HG03108 (cell line): Measurements from ENCODE around the gene METTL25B.
"Not testable (repeated sequence)": the region's sequence is repeated elsewhere in the genome, so short reads cannot be mapped to it uniquely, and the experiment has no call there.

ENCODE experiments used
- ATAC-seq: cut with Tn5 transposase; IDR thresholded peaks from one replicate; pipeline ENCODE4 v1.9.1; 2021; ENCODE audit warnings: moderate library complexity; ENCODE audit not compliant: unreplicated experiment

Gene METTL25B

DNA sequence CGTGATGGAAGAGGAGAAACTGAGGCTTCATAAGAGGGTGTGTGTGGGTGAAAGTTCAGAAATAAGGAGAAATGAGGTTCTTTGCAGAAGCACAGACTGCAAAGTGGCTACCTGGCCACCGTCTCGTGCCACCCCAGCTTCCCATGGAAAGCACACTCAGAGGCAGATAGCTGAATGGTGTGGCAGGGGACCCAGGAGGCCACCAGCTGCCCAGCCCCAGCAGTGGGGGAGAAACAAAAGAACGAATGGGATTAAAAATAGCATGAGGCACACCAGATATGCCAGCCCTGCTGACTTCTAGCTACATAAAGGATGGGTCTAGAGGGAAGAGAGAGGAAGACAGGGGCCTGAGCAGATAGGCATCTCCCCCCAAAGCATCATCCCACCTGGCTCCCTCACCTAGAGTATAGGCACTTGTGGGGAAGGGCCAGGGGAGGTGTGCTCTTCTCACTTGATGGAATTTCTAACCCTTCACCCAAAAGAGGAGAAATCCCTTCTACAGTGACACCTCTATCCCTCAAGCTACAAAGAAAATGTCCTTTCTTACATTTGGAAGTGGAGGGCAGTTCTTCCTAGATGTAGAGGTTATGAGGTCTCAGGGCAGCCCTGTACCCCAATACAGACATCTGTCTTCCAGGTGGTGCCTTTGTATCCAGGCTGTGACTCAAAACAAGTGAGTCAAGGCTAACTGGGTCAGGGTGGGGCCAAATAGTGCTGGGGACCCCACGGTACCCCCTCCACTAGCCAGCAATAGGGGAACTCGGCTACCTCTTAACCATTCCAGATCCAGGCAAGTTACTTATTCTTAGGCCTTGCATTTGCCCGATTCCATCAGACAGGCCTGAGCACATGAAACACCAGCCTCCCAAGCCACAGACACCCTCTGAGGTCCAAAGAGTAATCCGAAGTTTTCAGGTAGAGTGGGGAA, 19.7 kb downstream of the METTL25B start:
- no peak for ATAC-seq

DNA sequence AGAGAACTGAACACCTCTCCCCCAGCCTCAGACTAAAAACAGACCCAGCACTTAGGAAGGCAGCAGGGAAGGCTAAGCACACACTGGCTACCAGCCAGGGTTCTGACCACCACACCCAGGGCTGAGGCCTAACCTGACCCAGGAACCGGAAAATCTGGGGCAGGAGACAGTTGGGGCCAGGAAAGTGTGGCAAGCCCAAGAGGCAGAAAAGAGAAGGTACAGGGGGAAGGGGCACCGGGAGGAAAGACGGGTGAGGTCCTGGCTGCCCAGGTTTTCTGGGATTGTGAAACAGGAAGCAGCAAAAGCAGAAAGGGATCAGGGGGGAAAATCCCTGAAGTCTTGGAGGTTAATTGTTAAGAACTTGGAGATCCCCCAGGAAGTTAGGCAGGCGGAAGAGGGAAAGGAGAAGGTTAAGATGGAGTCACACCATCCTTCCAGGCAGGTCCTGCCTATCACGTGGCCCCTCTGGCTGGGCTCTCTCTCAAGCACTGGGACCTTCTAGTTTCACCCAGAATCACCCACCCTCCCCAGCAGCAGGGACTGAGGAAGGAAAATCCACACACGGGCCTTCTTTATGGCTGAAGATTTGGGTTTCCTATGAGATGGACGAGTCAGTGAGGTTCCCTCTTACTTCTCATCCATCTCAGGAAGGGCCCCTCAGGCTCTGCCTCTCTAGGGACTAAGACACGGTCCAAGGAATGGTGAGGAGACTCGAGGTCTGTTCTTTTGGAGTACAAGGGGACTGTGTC, 20.6 kb downstream of the METTL25B start:
- no peak for ATAC-seq

DNA sequence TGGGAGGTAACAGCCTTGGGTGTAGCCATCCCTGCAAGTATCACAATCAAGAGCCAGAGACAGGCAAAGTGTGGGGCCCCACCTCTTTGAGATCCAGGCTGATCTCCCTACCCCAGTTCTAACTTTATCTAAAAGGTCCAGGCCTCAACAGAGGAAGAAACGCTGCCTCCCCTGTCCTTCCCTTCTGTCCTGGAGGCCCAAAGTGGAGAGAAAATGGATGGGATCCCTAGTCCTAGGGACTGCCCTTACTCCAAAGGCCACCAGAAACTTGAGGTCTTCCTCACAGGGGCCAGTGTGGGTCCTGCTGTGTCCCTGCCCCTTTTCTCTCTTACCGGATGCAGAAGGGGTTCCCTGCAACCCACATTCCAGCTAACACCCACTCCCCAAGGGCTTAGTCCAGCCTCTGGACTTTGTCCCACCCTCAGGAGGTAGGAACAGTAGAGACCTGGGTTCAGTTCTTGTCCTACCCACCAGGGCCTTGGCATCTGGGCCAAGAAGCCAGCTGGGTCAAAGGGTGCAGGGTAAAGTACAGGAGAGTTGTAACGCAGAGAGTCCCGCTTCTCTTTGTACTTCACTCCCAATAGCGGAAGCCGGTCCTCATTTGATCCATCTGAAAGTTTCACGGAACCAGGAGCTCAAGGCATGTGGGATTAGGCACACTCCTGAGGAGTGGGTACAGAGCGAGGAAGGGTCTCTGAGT, 21.3 kb downstream of the METTL25B start:
- ATAC-seq = no peak

DNA sequence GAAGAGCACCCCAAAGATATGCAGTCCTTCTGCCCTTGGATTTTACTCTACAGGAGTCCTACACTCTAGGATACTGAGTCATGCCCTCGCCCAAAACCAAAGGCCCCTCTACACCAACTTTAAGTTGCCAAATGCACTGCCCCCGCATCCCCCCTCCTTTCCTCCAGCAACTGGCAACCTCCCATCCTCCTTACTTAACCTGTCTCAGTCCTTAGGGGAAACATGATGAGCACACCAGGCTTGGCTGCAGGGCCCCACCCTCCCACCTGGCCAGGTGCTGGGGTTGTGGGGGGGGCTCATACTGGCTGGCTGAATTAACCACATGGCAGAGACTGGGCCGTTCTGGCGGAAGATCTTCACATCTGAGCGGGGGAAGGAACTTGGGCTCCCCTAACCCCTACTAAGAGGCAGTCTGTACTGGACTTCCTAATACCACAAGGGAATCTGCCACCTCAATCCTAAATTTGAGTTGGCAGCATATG, 22.0 kb downstream of the METTL25B start:
- ATAC-seq = no peak

DNA sequence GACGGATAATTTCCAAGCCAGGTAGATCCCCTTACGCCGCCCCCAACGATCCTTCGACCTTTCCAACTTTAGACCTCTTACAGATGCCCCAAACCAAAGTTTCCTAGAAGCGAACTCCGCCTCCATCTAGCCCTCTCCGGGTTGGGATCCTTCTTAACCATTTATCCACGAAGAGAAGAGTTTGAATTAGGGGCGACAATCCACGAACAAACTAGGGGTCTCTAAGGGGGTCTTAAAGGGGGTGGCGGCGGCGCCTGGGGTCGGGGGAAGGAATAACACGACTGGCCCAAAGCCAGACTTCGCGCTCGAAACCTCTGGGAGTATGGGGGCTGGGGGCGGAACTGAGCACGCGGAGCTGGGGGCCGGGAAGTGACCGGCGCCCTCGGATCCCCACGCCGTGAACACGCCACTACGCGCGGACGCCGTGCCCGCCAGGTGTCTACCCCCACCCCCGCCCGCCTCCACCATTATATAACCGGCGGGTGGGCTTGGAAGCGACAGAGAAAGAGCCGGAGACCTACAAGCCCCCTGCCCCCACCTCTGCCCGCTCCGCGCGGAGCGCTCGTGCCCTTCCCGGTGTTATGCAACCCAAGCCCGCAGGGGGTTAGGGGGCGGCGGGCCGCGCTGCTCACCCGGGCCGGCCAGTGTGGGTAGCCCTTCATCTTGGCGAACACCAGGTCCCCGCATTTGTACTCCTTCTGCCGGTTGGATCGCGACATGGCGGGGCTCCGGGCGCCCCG, 22.6 kb downstream of the METTL25B start:
- peak; percentile 2 for ATAC-seq

DNA sequence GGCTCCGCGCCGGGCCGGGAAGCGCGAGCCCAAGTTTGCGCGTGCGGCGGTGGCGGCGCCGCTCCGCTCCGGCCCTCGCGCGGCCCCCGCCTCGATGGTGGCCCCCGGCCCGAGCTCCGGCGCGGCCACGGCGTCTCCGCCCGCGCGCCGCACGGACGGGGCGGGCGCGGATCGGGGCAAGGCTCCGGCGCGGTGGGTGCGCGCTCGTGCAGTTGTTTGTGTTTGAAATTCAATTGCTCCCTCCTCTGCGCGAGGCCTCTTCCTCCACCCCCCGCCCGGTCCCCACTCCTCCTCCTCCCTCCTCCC, 23.1 kb downstream of the METTL25B start, which contains the start of gene HDGF:
TSS of gene HDGF (minus strand) at position 225 of the 306 bp plus-strand sequence. CDS start 246 bp downstream, outside the sequence.
- ATAC-seq = peak; percentile 1

DNA sequence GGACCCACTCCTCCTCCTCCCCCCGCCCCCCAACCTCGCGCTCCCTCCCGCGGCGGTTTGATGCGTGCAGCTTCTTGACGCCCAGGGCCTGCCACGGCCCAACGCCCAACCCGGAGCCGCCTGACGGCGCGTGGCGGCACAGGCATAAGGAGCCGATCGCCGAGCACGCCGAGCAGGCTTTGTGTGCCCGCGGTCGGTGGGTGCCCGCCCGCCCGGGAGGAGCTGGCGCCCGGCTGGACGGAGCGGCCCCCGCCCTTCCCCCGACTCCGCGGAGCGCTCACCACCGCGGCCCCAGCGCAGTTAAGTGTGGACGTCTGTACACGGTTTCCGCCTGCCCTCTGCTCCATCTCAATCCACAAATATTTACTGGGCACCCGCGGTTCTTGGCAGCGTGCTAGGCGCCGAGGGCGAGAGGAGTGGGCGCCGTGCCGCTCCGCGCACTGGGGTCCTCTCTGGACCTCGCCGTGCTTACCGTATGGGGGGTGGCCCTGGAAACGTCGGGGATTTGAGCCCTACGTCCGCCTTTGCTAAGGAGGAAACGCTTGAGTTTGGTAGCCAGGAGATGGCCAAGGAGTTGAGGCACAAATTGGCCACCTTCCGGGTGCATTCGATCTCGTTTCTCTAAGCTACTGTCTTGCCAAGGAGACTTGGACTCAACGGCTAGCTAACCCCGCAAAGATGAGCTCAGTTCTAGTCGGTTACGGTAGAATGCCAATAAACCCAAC, 23.6 kb downstream of the METTL25B start:
- peak; percentile 62 for ATAC-seq

DNA sequence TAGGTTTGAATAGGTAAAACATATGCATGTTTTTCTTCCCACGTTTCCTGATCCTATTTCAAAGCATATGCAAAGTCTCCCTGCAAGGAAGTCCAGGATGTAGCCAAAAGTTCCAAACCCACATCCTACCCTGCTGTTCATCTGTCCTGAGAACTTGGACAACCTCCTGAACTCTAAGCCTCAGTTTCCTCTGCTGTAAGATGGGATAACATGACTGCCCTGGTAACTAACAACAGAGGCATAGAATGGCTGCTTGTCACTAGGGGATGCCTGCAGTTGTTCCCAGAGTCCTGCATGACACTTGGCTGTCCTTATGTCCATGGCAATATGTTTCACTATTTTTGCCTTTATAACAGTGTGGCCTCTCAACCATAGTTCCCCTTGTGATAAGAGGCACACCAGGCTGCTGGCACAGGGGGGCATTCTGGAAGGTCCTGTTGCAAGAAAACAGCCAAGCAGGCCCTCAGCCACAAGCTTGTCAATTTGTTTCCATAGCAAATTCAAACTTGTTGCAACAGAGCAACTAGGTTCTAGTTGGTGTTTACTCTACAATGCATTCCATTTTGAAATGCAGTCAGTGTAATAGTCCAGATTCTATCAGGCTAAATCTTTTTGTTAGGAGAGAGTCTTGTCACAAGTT, 24.7 kb downstream of the METTL25B start:
- ATAC-seq = no peak

DNA sequence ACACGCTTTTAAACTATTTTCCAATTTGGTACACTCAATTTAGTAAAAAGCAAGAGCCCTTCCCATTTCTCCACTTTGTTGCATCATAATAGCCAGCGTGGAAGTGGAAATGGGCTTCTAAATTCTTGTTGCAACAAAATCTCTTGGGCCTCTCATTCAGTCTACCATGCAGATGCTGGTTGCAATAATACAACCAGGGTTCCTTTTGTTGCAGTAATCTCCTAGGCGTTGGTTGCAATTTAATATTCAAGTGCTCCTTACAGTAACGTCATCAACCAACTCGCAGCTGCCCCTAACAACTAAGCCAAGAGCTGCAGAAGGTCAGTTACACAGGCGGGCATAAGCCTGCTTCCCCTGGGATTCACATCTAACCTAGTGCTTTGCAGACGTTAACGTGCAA, 25.9 kb downstream of the METTL25B start:
- no peak for ATAC-seq

DNA sequence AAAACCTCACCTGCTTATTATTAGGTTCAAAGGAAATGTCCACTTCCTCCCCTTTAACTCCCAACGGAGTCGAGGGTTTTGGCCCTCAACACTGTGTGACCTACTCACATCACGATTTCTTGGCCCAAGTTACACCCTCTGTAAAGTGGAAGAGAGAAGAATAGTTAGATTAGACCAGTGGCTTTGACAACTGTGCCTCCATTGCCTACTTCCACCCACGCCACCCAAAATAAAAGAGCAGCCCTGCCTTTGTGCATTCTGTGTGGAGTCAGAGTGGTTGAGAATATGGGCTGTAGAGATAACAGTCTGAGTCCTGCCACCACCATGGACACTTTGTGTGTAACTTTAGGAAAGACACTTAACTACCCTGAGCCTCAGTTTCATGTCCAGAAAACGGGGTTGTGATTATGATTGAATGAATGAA, 27.3 kb downstream of the METTL25B start:
- ATAC-seq = no peak

DNA sequence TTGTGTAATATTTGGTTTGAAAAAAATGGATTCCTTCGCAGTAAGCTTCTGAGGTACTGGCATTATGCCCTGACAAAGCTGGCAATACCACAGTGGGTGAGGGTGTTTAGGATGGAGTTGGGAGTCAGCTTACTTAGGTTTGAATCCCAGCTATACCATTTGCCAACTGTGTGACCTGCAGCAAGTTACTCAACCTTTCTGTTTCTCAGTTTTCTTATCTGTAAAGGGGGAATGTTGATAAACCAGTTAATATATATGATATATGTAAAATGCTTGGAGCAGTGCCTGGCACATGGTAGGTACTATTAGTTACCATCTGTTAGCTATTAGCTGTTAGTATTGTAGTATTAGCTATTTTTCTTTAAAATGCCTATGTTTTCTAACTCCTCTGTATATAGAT, 28.1 kb downstream of the METTL25B start:
- ATAC-seq = no peak

DNA sequence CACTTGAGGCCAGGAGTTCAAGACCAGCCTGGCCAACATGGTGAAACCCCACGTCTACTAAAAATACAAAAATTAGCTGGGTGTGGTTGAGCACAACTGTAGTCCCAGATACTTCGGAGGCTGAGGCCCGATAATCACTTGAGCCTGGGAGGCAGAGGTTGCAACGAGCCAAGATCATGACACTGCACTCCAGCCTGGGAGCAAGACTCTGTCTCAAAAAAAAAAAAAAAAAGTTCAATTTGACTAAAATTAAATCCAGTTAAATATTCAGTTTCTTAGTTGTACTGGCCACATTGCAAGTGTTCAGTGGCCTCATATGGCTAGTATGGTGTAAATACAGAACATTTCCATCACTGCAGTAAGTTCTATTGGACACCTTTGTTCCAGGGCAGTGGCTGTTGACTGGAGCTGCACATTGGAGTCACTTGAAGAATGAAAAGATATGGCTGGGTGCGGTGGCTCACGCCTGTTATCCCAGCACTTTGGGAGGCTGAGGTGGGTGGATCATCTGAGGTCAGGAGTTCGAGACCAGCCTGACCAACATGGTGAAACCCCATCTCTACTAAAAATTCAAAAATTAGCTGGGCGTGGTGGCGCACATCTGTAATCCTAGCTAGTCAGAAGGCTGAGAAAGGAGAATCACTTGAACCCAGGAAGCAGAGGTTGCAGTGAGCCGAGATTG, 29.4 kb downstream of the METTL25B start:
- ATAC-seq = not testable (repeated sequence)

DNA sequence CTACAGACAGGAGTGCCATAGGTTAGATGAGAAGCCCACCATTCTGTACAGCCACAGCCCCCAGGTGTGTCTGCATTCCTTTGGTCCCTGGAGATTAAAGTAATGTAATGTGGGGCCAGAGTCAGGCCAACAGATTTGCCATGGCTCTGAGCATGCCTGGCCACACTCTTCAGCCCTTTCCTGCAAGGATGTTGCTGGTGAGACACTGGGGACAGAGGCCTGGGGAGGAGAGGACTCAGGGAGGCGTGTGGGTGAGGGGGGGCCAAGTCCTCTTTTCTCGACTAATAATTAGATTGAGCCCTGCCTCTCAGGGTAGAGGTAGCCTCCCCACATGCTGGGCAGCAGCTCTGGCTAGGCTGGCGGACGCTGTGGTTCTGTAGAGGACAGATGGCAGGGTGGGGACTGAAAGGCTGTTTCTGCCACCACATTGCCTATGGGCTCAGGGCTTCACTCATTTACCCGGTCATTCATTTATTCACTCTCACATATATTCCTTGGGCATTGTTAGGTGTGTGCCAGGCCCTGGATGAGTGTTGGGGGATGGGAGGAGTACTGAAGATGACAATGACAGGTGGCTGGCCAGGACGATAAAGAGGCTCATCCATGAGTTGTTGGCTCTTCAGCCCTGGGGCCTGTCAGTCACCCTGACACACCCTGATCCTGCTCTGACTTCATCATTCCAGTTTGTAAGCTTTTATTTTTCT, 32.0 kb downstream of the METTL25B start:
- no peak for ATAC-seq

DNA sequence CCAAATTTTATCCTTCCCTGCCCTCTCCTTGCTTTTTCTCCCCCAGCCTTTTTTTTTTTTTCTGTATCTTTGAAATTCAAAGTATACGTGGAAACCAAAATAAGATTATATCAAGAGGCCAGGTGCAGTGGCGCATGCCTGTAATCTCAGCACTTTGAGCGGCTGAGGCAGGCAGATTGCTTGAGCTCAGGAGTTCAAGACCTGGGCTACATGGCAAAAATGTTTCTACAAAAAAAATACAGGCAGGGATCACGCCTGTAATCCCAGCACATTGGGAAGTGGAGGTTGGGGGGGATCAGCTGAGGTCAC, 32.5 kb downstream of the METTL25B start:
- no peak for ATAC-seq

DNA sequence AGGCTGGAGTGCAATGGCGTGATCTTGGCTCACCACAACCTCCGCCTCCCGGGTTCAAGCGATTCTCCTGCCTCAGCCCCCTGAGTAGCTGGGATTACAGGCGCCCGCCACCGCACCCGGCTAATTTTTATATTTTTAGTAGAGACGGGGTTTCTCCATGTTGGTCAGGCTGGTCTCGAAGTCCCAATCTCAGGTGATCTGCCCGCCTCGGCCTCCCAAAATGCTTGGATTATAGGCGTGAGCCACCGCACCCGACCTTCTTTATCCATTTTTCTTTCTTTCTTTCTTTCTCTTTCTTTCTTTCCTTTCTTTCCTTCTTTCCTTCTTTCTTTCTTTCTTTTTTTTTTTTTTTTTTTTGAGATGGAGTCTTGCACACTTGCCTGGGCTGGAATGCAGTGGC, 36.9 kb downstream of the METTL25B start:
- ATAC-seq = not testable (repeated sequence)

DNA sequence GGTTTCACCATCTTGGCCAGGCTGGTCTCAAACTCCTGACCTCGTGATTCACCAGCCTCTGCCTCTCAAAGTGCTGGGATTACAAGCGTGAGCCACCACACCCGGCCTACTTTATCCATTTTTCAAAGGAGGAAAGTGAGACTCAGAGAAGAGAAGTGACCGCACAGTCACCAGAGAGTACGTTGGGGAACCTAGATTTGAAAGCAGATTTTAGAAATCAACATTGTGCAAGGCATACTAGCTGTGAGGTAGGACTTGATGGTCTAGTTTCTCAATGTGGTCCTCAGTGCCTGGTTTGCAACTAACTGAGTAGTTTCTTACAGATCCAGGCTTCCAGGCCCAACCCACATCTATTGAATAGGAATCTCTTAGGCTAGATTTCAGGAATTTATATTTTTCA, 37.4 kb downstream of the METTL25B start:
- ATAC-seq = no peak

DNA sequence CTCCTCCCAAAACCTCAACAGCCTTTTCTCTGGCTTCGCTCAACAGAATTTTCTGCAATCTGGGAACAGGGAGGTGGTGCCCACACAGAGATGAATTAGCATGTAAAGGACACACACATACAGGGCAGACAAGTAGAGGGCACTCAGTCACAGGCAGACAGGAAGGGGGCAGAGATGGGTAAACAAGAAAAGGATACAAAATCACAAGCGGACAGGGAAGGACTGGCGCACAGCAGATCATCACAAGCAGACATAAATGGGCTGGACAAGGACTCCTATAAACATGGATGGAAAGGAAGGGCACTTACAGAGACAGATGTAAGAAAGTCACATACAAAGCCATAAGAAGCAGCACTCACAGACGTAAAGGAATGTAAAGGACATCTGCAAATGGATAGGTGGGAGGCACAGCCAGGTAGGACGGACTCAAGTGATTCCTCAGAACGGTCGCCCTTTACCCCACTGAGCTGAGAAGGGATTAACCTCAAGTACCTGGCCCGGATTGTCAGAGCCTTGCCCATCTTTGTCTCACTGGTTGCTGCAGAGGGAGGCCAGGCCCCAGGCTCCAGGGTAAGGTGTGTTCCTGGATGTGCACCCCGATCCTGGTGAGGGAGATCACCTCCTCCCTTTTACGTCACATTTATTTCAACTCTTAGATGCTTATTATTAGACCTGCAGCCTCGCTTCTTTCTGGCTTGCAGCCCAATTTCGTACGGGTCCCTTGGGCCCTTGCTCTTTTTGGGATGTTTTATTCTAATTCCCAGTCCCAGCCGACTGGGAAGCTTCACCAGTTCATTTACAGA, 38.2 kb downstream of the METTL25B start:
- peak; percentile 2 for ATAC-seq
